HG02798 (cell line): ENCODE data around the gene TSPAN12.
"Not testable (repeated sequence)": the region's sequence is repeated elsewhere in the genome, so short reads cannot be mapped to it uniquely, and the experiment has no call there.

ENCODE experiments used
- ATAC-seq: cut with Tn5 transposase; IDR thresholded peaks from one replicate; pipeline ENCODE4 v1.9.1; 2021; ENCODE audit warnings: mild to moderate bottlenecking; ENCODE audit not compliant: unreplicated experiment, poor library complexity

TSPAN12 gene

DNA sequence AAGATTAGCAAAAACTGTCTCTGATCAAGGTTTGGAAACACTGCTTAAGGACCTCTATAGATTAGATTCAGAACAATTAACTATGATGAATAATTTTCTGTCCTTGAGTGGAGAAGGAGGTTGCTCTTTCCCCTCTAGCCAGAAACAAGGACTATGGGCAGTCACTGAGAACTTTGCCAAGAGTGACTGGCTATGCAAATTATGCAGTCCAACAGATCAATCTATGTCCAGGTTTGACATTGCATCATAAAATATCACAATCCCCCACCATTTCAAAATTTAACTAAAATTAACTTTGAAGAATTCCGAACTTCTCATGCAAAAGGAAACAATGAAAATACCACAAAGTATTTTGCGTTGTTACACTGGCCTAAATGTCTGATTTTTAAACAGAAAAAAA, 50.6 kb downstream of the TSPAN12 start:
- ATAC-seq, result no peak

DNA sequence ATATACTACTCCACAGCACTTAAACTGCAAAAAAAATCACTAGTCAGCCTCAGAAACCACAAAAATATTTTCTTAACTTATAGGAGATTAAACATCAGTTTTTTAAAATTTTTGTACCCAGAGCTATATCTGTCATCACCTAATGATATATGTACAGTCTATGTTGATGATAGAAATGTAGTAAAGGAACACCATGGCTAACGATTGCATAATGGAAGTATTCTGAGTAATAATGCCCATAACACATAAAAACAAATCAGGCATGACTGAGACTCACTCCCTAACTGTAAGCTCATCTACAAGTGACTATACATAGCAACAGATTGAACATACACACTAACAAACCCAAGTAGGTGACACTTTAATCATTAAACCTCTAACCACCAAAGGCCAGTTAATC, 51.3 kb downstream of the TSPAN12 start:
- ATAC-seq, result peak; percentile 42

DNA sequence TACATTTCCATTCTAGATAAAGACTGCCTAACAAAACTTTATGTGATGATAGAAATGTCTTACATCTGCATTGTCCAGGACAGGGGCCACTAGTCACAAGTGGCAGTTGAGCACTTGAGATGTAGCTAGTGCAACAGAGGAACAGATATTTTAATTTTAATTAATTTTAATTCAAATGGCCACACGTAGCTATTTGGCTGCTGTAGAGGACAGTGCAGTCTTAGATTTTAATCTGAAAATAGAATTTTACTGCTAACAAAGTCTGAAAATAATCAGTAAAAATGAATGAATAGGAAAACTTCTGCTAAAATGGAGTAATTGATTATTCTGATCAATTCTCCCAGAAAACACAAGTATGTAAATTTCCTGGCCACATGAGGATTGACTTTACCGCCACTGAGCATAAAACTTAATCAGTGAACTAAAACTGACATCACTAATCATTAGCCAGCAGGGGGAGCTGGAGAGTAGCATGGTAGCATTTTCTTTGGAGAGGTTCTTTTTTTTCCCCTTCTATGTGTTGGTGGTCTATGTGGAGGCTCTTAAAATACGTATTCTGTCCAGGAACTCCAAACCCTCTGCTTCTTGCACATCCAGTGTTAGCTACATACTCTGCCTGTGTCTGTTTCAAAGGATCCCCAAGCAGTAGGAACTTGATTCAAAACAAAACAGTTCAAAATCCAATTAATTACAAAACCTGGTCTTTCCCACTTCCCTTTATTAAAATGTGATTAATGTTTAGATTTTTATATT, 52.1 kb downstream of the TSPAN12 start:
- ATAC-seq, result peak; percentile 85

DNA sequence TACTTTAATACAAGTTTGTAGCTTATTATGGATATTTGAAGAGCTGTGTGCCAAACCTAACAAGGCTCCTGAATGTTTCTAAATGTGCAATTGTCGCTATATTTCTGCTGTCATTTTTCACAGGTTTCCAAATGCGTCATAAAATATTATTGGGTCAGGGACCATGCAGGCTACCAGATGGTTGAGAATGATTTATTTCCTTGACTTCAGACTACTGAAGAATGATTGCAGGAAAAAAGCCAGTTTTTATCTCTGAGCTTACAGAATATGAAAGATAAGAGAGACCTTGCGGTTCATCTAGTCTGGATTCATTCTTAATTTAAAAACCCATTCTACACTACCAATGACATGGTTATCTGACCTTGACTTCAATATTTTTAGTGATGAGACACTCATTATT, 55.2 kb downstream of the TSPAN12 start:
- no peak for ATAC-seq

DNA sequence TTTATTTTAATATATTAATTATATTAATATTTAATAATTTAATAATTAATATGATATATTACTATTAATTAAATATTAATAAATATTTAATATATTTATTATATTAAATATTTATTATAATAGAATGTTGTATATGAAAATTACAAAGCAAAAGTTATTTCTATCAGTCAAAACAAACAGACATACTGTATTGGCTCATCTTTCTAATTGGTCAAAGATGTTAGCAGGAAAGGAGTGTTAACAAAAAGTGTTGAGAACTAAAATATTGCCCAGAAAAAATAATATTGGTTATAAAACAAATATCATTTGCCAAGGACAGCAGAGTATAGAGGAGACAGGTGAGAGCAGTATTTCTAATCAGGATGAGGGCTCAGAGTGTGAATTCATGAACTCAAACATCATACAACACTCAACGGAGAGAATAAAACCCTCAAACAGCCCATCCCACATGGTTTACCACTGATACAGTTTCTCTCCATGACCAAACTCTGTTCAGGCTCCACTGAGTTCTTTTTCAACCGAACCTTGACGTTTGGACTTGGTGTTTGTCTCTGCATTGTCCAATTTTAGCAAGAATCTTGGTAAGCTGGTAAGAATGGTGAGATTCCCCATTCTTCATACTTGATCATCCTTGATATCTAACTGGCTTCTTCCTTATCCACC, 58.0 kb downstream of the TSPAN12 start:
- no peak for ATAC-seq

DNA sequence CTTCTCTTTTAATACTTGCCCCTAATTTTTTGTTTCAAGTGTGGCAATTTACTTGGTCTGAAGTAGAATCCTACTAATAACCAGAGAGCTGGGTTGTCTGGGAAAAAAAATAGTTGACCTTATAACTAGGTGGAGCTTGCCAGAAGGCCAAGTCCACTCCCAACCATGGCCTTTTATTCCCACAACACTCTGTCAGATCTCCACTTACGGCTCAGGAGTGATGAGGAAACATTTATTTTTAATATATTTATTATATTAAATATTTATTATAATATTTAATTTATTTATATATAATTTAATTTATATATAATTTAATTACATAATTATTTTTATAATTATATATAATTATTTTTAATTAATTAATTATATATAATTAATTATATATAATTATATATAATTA, 58.8 kb downstream of the TSPAN12 start:
- ATAC-seq, result no peak

DNA sequence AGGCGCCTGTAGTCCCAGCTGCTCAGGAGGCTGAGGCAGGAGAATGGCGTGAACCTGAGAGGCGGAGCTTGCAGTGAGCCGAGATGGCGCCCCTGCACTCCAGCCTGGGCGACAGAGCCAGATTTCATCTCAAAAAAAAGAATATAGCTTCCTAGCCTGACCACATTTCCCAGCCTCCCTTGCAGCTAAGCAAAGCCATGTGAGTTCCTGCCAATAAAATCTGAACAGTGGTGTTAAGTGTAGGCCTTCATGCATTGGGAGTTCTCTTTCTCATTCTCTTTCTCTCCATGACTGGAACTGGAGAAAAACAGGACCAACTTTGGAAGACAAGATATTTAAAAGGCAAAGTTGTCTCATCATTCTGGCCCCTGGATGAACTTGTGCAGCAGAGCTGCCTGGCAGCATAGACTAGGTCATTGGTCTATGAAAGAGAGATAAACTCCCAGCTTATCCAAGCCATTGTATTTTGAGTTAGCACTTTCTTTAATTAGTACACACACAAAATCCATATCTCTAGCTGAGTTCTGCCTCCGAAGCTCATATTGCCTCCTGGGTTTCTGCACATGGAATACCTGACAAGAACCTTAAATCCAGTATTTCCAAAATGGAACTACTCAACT, 60.8 kb downstream of the TSPAN12 start:
- no peak for ATAC-seq

DNA sequence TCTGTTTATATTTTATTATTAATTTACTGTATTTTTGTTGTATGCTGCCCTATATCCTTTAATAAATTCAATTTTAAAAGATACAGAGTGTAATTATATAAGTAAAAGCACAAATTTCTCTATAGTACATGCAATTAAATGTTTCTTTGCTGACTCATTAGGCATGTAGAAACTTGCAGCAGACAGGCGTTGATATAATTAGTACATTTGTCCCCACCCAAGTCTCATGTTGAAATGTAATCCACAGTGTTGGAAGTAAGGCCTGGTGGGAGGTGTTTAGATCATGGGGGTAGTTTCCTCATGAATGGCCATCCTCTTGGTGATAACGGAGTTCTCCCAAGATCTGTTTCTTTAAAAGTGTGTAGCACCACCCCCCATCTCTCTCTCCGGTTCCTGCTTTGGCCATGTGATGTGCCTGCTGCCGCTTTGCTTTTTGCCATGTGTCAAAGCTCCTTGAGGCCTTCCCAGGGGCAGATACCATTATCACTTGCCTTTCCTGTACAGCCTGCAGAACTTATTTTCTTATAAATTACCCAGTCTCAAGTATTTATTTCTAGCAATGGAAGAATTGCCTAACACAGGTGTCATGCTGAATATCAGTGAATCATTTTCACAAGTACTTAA, 63.7 kb downstream of the TSPAN12 start:
- no peak for ATAC-seq

DNA sequence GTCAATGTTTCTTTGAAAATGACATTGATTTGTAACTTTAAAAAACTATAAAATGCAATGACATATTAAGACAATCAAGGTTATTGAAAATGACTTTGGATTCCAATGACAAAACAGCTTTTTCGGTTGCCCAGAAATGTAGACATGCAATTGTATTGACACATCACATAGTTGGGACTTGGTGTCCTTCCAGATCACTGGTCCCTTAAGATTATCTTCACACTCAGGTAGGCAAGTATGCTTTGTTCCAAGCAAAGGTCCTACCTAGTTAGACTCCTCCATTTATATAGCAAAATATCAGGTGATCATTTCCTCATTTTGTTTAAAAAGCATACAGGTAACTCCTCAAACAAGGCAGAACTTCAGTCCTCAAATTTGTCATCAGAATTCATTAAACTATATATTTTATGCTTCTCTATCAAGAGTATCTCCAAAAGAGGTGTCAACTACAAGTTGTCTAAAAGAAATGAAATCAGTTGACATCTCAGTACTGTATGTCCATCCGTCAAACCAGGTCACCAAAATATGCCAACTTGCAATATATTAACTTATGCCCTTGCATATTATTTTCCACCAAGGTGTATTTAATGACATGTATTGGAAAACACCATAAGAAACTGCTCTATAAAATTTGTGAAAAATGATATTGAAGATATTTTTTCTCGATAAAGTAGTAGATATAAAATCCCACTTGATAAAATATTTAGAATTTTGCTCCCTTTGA, 64.6 kb downstream of the TSPAN12 start:
- ATAC-seq, result no peak

DNA sequence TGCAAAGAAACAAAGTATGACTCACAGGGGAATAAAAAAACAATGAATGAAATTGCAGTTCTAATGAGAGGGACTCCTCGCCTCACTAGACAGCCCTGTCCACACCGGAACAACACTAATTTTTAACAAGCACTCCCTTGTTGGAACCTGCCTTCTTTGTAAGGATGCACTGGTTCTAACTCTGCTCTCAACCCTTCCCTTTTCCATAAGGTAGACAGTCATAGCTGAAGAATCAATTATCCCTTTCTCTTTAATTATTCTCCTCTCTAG, 65.1 kb downstream of the TSPAN12 start:
- no peak for ATAC-seq

DNA sequence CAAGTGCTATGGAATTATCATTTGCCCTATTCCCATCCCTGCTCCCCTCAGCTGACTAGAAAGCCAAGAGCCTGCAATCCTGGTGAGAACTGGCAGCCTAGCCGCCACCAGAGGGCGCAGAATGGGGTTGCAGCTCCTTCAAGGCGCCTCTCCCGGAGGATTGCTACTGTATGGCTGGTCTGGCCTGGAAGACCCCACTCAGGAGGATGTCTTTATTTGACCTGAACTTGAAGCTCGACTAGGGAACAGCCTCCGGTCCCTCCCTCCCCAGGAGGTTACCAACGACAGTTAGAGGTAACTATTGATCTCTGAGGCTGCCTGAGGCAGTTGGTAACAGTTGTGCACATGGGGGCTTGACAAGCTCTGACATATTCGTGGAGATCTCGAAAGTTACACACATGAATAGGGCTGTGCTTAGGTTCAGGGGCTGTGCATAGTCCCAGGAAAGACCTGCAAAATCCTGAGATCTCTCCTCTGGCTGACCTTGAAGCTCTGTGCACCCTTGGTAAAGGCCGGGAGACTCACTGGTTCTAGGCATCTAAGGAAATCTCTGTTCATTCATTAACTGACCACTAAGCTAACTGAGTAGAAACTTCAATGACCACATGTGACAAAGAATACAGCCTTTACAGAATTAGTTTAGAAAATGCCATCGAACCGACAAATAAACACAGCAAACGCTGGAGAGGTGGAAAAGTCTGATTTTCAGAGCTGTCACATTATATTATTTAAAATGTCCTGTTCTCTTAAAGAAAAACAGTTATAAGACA, 65.7 kb downstream of the TSPAN12 start:
- peak; percentile 95 for ATAC-seq

DNA sequence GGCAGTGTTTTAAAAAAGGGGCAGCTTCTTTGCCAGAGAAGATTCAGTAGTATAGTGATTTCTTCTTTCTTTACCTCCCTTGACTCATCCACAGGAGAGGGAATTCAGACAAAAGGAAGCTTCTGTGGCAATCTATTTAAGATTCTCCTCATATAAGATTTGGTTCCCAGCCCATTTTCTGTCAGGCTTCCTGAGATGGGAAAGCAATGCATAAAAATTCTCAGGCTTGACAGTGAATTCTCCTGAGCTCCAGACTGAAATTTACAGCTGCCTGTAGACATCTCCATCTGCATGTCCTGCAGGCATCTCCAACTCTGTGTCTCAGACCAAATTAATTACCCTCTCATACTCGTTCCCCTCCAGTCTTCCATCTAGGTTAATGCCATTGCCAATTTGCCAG, 72.8 kb downstream of the TSPAN12 start:
- no peak for ATAC-seq

DNA sequence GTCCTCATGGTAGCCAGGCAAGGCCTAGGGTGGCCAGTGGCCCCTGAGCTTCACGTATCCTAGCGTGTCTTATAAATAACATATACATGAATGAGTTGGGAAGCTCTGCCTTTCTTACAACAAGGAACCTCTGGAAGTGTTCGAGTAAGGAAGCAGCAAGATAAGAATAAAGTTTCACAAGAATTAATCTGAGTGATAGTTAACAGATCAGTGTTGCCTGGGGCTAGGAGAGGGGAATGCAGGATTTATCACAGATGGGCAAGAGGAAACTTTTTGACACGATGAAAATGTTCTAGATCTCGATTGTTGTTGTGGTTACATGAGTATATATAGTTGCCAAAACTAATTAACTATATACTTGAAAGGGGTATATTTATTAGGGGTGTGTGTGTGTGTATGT, 74.2 kb downstream of the TSPAN12 start:
- no peak for ATAC-seq

DNA sequence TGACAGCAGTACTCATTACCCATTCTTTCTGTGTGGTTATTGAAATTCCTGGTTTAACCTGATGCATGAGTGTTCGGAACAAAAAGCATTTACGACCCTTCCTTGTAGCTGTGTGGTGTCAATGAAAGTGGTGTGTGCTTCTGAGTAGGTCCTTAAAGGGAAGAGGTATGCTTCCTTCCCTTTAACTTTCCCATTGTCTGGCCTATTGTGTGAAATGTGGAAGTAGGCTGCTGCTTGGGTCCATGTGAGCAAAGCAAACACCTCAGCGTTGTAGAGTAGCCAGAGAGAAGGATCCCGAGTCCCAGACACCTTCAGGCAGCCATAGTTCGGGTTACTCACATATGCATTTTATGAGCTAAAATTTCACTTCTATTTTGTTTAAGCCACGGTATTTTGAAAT, 74.7 kb downstream of the TSPAN12 start:
- ATAC-seq, result no peak

DNA sequence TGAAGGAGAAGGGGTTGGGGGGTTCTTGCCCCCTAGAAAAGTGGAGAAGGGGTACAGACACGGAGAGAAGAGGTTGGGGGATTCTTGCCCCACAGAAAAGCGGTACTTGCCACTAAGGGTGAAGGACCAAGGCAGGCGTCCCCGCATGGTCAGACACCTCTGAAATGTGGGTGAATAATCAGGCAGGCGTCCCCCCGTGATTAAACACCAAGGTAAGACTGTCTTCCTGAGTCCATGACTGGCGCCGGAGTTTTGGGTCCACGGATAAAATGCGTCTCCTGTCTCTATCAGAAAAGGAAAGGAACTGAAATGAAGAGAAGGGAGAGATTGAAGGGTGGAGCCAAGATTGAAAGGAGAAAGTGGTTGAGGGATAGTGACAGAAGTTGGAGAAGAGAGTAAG, 76.0 kb downstream of the TSPAN12 start:
- not testable (repeated sequence) for ATAC-seq

DNA sequence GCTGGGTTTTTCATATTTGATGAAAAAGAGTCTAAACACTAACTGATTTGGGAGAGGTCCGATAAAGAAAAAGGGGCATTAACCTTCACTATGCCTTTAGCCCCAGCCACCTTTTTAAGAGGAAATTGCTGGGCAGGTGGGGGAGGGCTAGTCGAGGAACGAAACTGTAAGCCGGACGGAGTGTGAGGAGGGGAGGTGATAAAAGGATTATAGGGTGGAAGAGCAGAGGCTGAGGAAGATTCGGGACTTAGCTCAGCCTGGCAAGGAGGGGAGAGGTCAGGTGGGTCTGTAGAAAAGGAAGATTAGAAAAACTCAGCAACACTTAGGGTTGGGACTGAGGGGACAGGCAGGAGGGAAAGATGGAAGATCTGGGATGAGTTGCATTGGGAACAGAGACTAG, 77.0 kb downstream of the TSPAN12 start:
- ATAC-seq, result no peak

DNA sequence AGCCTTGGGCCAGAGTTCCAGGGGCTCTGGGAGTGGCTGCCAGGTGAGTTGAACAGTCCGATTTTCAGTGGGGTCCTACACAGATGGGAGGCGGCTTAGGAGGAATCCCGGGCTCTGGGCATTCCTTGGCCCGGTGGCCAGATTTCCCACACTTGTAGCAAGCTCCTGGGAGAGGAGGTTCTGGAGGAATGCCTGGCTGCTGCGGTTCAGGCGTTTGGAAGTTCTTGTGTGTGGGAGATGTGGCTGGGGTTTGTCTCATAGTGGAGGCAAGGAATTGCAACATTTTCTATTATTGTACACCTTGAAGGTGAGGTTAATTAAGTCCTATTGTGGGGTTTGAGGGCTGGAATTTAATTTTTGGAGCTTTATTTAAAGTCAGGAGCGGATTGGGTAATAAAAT, 77.5 kb downstream of the TSPAN12 start:
- ATAC-seq, result not testable (repeated sequence)

DNA sequence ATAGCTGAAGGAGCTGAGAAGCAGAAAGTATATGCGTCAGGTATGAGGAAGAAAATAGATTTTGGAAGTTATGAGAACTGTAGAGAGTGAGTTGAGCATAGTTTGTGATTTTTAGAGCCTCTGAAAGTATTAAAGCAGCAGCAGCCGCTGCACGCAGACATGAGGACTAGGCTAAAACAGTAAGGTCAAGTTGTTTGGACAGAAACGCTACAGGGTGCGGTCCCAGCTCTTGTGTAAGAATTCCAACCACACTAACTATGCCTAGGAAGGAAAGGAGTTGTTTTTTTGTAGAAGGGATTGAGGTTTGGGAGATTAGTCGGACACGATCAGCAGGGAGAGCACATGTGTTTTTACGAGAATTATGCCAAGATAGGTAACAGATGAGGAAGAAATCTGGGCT, 78.9 kb downstream of the TSPAN12 start:
- ATAC-seq, result not testable (repeated sequence)

DNA sequence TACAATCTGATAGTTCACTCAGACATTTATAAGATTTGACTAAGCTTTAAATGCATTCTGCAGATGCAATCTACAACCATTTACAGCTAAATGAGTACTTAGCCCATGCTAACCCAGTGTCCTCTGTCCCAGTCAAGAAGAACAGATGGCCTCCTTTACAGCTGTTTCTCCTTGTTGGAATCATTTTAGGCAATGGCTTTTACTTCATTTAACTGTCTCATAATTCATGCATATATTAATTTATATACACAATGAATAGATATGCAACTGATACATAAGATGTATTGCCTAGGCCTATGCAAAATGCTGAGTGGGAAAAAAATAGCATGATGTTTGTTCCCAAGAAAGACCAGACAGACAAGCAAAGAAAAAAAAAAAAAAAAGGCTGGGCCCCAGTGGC, 82.2 kb downstream of the TSPAN12 start:
- no peak for ATAC-seq

DNA sequence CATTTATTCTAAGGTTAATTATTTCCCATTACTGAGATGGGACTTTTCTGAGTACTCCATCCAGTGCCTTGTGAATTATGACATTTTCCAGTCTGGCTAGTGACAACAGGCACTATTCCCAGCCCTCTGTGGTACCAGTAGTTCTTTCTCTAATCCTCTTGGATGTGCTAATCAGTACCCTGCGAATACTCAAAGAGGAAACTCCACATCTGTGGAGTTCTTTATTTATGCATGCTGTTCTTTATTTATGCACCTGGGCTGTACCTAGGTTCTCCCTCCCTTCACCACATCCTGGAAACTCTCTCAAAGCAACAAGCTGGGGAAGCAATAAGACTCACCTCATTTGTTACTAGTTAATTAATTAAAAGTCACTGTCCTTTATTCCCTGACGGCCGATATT, 83.5 kb downstream of the TSPAN12 start:
- no peak for ATAC-seq
